GM23338 (cell line): ENCODE data around the gene KIAA1614. TPM values are rescaled to one million over a fixed set of nuclear protein-coding genes. Genes with fewer than 3 reads are reported as not detected.

Experiments
- EZH2 ChIP-seq: fragments of 200-600 bp; sonication (generic); IDR thresholded peaks from one replicate; pipeline ENCODE4 v1.8.0; 2017; ENCODE audit warnings: antibody characterized with exemption, mild to moderate bottlenecking, low read depth; ENCODE audit not compliant: unreplicated experiment
- POLR2AphosphoS5 ChIP-seq: IDR thresholded peaks from 2 replicates; pipeline ENCODE4 v1.6.1; 2016; ENCODE audit warnings: antibody characterized with exemption, low read depth
- STAT1 ChIP-seq: IDR thresholded peaks from one replicate; pipeline ENCODE4 v1.6.1; 2016; ENCODE audit warnings: antibody characterized with exemption; ENCODE audit not compliant: unreplicated experiment
- polyA plus RNA-seq: library from polyadenylated mRNA; unstranded; fragments of >200 nt; fragmentation: Nextera tagmentation; extraction: Ambion mirVana; gene quantifications from 2 replicates; pipeline ENCODE4 v1.2.1, GENCODE V29; 2016
- total RNA-seq: library from RNA; depleted of rRNA; stranded (reverse); fragments of >200 nt; shearing (Covaris generic); gene quantifications from 2 replicates; pipeline ENCODE4 v1.2.3, GENCODE V29; 2014
- TF ChIP-seq, protein P1 (sequence below): fragments of 250-450 bp; sonication (Bioruptor Pico); IDR thresholded peaks from 2 replicates; pipeline ENCODE4 v1.5.0; 2020; ENCODE audit warnings: mild to moderate bottlenecking, moderate library complexity
- TF ChIP-seq, protein P2 (sequence below): IDR thresholded peaks from 2 replicates; pipeline ENCODE4 v1.6.1; 2016; ENCODE audit warnings: antibody characterized with exemption
- TF ChIP-seq, protein P3 (sequence below): IDR thresholded peaks from one replicate; pipeline ENCODE4 v1.6.1; 2018; ENCODE audit warnings: antibody characterized with exemption; ENCODE audit not compliant: unreplicated experiment

The KIAA1614 gene
- total and polyA plus RNA-seq, 2 experiments from 2014 or later: 1.1 to 1.8 TPM

DNA sequence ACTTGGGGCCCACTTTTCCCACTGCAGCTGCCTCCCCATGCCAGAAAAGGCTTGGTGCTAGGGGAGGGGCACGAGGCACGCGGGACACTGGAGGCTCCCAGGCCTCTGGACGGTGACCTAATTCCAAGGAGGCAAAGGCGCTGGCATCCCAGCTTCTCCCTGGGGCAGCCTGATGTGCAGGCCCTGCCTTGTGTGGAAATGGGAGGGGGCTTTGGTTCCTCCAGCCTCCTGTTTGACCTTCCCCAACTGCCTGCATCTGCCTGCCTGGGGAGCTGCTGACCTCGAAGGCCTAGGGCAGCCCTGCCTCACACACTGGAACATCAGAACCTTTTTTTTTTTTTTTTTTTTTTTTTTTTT lies 39.9 kb downstream of the KIAA1614 start (continued):
- TF ChIP-seq, protein P1, sequence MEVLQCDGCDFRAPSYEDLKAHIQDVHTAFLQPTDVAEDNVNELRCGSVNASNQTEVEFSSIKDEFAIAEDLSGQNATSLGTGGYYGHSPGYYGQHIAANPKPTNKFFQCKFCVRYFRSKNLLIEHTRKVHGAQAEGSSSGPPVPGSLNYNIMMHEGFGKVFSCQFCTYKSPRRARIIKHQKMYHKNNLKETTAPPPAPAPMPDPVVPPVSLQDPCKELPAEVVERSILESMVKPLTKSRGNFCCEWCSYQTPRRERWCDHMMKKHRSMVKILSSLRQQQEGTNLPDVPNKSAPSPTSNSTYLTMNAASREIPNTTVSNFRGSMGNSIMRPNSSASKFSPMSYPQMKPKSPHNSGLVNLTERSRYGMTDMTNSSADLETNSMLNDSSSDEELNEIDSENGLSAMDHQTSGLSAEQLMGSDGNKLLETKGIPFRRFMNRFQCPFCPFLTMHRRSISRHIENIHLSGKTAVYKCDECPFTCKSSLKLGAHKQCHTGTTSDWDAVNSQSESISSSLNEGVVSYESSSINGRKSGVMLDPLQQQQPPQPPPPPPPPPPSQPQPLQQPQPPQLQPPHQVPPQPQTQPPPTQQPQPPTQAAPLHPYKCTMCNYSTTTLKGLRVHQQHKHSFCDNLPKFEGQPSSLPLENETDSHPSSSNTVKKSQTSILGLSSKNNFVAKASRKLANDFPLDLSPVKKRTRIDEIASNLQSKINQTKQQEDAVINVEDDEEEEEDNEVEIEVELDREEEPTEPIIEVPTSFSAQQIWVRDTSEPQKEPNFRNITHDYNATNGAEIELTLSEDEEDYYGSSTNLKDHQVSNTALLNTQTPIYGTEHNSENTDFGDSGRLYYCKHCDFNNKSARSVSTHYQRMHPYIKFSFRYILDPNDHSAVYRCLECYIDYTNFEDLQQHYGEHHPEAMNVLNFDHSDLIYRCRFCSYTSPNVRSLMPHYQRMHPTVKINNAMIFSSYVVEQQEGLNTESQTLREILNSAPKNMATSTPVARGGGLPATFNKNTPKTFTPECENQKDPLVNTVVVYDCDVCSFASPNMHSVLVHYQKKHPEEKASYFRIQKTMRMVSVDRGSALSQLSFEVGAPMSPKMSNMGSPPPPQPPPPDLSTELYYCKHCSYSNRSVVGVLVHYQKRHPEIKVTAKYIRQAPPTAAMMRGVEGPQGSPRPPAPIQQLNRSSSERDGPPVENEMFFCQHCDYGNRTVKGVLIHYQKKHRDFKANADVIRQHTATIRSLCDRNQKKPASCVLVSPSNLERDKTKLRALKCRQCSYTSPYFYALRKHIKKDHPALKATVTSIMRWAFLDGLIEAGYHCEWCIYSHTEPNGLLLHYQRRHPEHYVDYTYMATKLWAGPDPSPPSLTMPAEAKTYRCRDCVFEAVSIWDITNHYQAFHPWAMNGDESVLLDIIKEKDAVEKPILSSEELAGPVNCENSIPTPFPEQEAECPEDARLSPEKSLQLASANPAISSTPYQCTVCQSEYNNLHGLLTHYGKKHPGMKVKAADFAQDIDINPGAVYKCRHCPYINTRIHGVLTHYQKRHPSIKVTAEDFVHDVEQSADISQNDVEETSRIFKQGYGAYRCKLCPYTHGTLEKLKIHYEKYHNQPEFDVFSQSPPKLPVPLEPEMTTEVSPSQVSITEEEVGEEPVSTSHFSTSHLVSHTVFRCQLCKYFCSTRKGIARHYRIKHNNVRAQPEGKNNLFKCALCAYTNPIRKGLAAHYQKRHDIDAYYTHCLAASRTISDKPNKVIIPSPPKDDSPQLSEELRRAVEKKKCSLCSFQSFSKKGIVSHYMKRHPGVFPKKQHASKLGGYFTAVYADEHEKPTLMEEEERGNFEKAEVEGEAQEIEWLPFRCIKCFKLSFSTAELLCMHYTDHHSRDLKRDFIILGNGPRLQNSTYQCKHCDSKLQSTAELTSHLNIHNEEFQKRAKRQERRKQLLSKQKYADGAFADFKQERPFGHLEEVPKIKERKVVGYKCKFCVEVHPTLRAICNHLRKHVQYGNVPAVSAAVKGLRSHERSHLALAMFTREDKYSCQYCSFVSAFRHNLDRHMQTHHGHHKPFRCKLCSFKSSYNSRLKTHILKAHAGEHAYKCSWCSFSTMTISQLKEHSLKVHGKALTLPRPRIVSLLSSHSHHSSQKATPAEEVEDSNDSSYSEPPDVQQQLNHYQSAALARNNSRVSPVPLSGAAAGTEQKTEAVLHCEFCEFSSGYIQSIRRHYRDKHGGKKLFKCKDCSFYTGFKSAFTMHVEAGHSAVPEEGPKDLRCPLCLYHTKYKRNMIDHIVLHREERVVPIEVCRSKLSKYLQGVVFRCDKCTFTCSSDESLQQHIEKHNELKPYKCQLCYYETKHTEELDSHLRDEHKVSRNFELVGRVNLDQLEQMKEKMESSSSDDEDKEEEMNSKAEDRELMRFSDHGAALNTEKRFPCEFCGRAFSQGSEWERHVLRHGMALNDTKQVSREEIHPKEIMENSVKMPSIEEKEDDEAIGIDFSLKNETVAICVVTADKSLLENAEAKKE (CRISPR knock-in tag): no peak
- no peak for TF ChIP-seq POLR2AphosphoS5
- TF ChIP-seq, protein P2, sequence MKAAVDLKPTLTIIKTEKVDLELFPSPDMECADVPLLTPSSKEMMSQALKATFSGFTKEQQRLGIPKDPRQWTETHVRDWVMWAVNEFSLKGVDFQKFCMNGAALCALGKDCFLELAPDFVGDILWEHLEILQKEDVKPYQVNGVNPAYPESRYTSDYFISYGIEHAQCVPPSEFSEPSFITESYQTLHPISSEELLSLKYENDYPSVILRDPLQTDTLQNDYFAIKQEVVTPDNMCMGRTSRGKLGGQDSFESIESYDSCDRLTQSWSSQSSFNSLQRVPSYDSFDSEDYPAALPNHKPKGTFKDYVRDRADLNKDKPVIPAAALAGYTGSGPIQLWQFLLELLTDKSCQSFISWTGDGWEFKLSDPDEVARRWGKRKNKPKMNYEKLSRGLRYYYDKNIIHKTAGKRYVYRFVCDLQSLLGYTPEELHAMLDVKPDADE: no peak
- TF ChIP-seq, protein P3, sequence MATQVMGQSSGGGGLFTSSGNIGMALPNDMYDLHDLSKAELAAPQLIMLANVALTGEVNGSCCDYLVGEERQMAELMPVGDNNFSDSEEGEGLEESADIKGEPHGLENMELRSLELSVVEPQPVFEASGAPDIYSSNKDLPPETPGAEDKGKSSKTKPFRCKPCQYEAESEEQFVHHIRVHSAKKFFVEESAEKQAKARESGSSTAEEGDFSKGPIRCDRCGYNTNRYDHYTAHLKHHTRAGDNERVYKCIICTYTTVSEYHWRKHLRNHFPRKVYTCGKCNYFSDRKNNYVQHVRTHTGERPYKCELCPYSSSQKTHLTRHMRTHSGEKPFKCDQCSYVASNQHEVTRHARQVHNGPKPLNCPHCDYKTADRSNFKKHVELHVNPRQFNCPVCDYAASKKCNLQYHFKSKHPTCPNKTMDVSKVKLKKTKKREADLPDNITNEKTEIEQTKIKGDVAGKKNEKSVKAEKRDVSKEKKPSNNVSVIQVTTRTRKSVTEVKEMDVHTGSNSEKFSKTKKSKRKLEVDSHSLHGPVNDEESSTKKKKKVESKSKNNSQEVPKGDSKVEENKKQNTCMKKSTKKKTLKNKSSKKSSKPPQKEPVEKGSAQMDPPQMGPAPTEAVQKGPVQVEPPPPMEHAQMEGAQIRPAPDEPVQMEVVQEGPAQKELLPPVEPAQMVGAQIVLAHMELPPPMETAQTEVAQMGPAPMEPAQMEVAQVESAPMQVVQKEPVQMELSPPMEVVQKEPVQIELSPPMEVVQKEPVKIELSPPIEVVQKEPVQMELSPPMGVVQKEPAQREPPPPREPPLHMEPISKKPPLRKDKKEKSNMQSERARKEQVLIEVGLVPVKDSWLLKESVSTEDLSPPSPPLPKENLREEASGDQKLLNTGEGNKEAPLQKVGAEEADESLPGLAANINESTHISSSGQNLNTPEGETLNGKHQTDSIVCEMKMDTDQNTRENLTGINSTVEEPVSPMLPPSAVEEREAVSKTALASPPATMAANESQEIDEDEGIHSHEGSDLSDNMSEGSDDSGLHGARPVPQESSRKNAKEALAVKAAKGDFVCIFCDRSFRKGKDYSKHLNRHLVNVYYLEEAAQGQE: no peak
- no peak for TF ChIP-seq EZH2
- no peak for TF ChIP-seq STAT1
